Activated naive CD8-positive, alpha-beta T cell treated with anti-CD3 and anti-CD28 coated beads, Interleukin-2, amount 50 U/mL, for 16 hours (primary cell): ENCODE data around the gene SBK2.
"Not testable (repeated sequence)": the region's sequence is repeated elsewhere in the genome, so short reads cannot be mapped to it uniquely, and the experiment has no call there.

Experiments used
- DNase-seq: peaks from one replicate; pipeline ENCODE4 v3.0.0-alpha.2; 2020; ENCODE audit warnings: low read depth, low spot score

Gene SBK2

DNA sequence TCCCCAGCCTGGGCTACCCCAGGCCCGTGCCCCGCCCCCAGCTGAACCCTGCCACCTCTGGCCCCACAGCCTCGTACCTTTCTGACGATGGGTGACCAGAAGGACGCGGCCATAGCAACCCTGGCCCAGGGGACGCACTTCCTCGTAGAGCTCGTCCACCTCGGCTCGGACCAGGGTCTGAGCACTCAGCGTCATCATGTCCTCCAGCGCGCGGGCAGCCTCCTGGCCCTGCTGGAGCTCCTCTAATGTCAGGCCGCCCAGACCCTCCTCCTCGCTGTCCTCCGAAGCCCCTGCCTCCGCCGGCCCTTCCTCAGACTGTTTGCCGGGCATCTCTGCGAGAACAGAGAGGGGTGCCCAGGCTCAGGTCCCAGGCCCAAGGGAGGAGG is 975 bp downstream of the SBK2 start:
- DNase-seq, result no peak

DNA sequence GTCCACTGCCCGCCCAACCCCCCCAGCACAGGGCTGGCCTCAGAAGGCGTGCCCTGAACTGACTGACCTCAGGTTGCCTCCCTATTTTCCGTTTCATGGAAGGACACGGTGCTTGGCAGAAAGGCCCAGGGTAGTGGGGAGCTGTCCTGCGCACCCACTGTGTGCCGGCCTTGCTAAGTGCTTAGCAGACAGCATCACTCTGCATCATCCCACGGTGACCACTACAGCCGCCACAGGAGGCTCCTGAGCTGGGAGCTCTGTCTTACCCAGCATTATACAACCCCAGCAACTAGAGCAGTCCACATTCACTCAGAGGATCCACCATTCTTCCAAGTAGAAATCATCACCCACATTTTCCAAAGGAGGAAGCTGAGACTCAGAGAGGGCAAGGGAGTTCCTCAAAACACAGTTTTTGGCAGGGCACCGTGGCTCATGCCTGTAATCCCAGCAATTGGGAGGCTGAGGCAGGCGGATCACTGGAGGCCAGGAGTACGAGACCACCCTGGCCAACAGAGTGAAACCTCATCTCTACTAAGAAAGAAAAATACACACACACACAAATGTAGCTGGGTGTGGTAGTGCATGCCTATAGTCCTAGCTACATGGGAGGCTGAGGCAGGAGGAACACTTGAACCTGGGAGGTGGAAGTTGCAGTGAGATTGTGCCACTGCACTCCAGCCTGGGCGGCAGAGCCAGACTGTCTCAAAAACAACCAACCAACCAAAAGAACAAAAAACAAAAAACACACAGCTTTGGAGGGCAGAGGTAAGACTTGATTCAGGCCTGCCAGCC is 1.6 kb downstream of the SBK2 start:
- no peak for DNase-seq

DNA sequence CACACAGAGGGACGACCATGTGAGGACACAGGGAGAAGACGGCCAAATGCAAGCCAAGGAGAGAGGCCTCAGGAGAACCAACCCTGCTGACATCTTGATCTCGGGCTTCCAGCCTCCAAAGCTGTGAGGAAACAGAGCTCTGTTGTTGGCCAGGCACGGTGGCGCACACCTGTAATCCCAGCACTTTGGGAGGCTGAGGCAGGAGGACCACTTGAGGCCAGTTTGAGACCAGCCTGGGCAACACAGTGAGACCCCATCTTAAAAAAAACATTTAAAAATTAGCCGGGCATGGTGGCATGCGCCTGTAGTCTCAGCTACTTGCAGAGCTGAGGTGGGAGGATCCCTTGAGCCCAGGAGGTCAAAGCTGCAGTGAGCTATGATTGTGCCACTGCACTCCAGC is 2.7 kb downstream of the SBK2 start:
- not testable (repeated sequence) for DNase-seq

DNA sequence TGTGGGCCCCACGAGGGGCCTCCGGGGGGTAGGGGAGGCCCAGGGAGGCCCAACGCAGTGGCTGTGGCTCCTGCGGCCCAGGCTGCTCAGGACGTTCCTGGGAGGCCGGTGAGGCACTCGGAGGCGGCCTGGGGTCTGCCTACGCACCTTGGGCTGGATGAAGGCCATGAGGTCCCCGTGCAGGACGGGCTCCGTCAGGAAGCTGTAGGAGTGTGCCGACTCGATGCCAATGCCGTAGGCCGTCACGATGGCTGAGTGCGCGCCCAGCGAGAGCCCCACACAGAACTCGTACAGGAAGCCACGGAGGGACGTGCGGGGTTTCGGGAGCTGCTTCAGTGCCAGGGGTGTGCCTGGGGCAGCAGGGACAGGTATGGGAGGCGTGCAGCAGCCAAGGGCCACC is 5.9 kb downstream of the SBK2 start:
- no peak for DNase-seq

DNA sequence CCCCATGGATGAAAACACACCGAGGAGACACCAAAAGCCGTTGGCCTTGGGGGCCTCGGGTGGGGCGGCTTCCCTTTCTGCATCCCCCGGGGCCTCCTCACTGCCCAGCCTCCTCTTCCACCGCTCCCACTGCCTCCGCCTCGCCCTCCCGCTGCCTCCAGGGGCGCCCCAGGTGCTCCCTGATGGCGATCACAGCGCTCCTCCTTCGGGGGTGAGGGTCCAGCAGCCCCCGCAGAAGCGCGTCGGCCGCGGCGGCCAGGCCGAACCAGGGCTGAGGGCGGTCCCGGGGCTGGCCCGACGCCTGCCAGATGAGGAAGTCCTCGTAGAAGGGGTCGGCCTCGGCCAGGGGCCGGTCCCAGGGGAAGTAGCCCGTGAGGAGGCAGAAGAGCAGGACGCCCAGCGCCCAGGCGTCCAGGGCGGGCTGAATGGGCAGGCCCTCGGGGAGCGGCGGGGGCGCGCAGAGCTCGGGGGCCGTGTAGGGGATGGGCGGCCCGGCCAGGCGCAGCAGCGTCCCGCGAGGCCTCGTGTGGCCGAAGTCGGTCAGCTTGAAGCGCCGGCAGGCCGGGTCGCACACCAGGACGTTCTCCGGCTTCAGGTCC is 7.2 kb downstream of the SBK2 start:
- no peak for DNase-seq

DNA sequence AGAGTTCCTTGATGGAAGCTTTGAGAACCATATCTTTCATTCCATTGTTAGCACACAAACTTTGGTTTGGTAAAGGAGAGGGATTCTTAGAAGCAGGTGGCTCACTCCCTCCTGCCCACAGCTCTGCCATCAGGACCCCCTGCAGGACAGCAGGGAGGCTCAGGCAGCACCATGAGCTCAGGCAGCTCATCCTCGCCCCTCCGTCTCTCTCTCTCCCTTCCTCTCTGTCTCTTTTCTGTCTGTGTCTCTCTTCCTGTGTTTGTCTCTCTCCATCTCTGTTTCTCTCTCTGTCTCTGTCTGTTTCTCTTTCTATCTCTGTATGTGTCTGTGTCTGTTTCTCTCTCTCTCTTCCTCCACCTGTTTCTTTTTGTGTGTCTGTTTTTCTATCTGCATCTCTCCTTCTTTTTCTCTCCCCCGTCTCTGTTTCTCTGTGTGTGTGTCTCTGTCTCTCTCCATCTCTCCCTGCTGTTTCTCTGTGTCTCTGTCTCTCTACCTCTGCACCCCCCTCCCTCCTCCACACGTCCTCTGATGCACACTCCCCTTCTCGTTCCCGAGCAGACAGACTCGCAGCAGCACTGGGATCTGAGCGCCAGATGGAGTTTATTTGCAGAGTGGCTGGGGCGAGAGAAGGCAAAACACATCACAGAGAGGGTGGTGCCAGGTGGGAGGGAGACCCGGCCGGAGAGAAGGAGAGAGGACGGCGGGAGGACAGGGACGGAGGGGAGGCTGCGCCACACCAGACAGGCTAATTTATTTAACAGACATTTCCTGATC is 8.7 kb downstream of the SBK2 start:
- DNase-seq, result no peak

DNA sequence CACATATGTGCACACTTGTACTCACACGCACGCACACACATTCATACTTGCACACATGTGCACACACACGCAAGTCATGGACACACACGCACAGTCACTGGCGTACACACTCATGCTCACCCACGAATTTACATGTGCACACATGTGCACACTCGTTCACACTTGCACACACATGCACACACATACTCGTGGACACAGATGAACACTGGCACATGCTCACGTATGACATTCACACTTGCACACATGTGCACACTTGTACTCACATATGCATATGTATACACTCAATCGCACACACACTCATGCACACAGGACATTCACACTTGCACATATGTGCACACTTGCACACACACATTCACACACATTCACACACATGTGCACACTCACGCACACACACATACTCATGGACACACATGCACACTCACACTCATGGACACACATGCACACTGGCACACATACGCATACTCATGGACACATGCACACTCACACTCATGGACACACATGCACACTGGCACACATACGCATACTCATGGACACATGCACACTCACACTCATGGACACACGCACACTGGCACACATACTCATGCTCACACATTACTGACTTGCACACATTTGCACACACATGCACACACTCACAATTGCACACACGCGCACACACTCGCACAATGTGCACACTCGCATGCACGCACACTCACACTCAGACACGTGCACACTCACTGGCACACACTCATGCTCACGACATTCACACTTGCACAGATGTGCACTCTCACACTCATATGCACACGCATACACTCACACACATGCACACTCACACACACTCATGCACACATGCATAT is 9.5 kb downstream of the SBK2 start:
- DNase-seq, result no peak

DNA sequence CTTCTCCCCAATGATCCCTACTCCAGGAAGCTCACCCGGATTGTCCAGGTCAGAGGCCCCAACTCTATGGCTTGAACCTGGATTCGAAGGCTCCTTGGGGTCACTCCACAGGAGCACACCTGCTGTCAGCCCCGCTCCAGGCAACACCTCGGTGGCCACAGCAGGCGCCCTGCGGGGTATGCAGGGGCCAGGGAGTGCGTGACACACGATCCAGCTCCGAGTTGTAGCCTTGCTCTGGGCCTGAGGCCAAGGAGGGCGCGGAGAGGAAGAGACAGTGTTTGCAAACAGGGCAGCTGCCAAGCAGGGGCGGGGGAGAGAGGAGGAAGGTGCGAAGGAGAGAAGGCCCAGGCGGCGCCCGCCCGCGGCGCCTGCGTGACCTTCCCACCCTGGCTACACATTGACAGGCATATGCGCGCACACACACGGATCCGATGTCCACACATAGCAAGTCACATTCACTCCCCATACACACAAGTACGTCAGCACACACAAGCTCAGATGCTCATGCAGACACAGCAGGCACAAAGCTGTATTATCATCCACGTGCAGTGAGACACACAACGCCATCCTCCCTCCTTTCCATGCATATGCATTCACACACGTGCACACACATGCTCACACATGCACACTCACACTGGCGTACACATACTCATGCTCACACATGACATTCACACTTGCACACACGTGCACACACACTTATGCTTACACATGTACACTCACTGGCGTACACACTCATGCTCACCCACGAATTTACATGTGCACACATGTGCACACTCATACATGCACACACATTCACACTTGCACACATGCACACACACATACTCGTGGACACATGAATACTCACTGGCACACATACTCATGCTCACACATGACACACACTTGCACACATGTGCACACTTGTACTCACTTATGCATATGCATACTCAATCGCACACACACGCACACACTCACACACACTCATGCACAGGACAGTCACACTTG is 10.4 kb downstream of the SBK2 start:
- no peak for DNase-seq

DNA sequence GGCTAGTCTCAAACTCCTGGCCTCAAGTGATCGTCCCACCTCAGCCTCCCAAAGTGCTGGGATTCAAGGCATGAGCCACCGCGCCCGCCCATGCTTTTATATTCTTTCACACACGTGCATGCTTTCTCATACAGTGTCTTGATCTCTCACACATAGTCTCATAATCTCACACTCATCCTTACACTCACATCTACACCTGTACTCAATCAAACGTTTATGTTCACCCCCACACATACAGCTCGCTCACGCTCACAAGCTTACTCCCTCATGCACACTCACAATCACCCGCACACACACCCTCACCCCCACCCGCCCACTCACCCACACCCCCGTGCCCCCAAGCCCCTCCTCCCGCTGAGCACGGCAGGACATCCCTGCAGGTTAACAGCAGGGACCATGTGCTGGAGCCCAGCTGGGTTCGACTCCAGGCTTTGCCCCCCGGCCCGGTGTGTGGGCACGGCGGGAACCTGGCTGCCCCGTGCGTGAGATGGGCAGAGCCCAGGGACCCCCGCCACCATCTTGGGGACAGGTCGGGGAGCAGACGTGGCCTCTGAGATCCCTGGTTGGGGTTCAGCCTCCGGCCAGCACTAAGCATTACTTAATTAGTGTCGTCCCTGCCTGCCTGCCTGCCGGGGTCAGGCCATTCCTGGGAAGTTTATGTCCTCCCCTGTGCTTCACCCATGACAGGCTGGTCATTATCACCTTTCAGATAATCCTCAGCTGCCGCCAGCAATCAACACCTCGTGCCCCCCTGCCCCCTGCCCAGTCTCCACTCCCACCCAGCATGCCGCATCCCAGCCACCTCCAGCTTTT is 11.4 kb downstream of the SBK2 start:
- no peak for DNase-seq

DNA sequence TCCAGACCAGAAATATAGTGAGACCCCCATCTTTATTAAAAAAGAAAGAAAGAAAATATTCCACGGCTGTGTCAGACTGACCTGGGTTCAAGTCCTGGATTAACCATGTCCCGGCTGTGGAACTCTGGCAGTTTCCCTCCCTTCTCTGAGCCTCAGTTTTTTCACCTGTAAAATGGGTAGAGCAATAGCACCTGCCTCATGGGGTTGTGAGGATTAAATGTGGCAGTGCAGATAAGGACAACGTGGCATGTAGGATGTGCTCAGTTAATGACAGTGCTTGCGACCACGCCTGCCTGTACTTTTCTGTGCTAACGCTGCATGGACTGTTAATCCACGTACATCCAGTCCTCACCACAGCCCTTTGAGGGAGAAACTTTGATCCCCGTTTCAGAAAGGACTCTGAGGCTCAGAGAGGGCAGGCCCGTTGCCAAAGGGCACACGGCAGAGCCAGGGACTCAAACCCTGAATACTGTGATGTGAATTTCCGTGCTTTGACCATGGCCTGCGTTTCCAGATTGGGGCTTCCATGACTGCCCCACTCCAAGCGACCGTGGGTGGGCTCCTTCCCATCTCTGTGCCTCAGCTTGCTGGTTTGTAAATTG is 16.1 kb downstream of the SBK2 start:
- no peak for DNase-seq

DNA sequence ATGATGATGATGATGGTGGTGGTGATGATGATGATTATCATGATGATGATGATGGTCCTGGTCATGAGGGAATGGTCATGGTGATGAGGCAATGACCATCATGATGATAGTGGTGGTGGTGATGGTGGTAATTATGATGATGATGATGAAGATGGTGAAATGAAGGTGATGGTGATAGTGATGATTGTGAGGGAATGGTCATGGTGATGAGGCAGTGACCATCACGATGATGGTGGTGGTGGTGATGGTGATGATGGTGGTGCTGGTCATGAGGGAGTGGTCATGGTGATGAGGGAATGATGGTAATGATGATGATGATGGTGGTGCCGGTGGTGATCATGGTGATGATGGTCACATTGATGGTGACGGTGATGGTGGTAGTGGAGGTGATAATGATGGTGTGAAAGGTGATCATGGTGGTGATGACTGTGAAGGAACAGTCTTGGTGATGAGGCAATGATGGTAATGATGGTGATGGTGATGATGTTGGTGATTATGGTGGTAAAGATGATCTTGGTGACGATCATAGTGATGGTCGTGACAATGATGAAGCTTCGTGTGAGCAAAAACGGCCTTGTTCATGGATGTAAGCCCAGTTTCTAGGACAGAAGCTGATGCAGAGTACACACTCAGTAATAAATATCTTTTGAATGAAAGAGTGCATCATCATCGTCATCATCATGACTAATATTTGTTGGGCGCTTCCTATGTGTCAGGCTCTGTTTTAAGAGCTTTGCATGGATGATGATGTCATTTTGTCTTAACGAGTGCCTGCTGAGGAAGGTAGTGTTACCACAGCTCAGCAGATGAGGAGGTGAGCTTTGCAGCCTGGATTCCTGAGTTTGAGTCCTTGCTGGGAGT is 17.3 kb downstream of the SBK2 start:
- no peak for DNase-seq

DNA sequence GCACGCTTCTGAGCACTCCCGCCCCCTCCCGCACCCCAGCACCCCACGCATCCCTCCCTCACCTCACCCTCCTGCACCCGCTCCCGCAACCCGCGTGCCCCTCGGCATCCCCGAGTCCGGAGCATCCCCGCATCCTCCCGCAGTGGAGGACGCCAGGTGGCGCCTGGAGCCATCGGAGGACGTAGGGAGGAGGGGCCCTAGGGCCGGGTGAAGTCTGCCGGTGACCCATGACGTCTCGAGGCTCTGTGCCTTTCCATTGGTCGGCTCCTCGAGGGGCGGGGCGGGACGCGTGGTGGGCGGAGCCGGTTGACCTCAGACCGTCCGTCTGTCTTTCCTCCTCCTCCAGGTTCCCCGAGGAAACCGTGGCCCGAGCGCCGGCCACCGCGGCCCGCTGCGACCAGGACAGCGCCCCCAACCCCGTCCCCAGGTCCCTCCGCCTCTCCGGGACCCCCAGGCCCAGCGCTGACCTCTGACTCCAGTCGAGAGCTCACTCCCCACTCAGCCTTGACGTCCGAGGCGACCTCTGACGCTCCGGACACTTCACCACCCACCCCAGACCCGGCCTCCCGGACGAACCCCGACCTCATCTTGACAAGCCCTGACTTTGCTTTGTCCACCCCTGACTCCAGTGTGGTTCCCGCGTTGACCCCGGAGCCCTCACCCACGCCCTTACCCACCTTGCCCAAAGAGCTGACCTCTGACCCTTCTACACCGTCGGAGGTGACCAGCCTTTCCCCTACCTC is 19.9 kb downstream of the SBK2 start:
- peak; percentile 80 for DNase-seq

DNA sequence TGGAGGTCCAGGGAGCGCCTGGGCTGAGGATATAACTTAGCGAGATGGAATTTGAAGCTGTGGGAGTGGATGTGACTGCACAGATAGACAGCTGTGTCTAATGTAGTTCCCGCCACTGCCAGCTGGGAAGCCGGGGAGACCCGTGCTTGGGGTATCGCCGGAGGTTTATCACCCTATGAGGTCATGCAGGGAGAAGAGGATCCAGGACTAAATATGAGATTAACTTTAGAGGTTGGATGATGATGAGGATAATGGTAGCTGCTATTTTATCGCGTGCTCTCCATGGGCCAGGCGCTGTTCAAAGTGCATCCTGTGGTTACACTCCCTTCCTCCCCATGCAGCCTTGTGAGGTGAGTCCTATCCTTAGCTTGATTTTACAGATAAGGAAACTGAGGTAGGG is 28.8 kb downstream of the SBK2 start:
- DNase-seq, result no peak

DNA sequence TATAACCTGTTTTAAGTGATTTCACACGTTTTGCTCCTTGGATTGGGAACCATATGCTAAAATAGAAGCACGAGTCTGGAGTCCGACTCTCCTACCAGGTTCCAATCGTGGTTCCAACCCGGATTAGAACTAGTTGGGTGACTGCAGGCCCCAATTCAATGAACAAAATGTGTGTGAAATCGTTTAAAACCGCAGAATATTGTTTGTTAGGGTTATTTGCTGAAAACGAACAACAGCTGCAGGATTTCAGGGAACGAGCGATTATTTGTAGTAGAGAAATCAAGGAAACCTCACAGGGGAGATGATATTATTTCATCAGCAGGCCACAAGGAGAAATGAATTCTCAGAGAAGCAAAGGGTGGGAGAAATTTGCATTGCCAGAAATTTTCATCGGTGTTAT is 32.0 kb downstream of the SBK2 start:
- DNase-seq, result no peak

DNA sequence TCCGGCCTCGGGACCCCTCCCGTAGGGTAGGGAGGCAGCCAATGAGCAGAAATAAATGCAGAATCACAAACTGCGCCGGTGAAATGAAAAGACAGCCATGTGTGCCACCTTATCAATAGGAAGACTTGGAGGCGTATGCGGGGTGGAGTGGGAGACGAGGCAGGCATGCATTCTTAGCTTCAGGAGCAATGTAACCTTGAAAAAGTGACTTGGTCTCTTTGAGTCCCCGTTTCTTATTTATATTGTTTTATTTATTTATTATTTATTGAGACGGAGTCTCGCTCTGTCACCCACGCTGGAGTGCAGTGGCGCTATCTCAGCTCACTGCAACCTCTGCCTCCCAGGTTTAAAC is 32.7 kb downstream of the SBK2 start:
- no peak for DNase-seq

DNA sequence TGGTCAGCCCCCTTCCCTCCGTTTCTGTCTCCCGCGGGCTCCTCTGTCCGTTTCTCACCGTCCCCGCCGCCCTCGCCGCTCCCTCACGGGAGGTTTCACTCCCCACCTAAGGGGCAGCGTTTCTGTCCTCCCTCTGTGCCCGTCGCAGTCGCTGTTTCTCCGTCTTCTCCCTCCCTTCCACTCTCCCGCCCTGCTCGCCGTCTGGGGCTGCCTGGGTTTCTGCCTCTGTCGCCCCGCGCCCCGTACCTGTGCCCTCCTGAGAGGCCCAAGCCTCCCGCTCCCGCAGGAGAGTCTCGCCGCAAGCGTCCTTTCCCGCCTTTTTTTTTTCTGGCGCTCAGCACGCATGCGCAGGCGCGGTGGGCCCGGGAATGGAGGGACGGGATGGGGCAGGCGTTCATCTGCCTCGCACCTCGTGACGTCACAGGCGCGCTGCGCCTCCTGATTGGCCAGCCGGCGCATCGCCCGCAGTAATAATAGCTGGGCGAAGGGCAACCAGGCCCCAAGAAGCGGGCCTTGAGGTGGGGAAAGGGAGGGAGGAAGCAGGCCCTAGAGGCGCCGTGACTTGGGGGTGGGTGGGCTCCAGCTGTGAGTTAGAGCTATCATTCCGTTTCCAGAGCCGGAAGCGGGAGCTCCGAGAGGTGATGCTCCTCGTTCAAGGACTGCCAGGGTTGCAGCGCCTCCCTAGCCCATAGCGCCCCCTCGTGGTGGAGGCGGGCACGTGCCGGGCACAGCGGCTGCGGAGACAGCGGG is 33.3 kb downstream of the SBK2 start:
- DNase-seq, result peak; percentile 86

DNA sequence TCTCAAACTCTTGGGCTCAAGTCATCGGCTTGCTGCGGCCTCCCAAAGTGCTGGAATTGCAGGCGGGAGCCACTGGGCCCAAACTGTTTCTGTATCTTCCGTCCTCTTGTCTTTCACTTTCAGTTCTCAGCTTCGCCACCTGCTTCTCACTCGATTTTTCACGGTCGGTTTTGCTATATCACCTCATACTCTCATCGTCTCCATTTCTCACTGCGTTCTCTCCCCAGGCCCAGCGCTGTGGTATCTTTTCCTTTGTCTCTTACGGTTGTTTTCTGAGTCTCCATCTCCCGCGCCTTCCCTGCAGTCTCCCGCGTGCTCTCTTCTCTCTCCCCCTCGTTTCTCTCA is 33.8 kb downstream of the SBK2 start:
- no peak for DNase-seq
